Measurements from ENCODE around the gene IGF2BP3. TPM values are rescaled to one million over a fixed set of nuclear protein-coding genes. Genes with fewer than 3 reads are reported as not detected.

The IGF2BP3 gene
- total RNA-seq, 2 experiments from 2014 or later: 0.64 to 1.1 TPM

GRCh38 chr7:23261843-23262452 is 208.3 kb downstream of the IGF2BP3 start:
- Mint-ChIP-seq H3K9me3 (ENCODE audit: low read depth) (no peaks in the 10 kb centered on the region), H3K27ac (no peak overlapping the region), H3K4me3 (no peak overlapping the region), H3K27me3 (peaks cover 9% of the 10 kb centered on the region), H3K36me3 (ENCODE audit: low read depth) (no peaks in the 10 kb centered on the region), H3K4me1 (peaks cover 4% of the 10 kb centered on the region)
- ATAC-seq: peak; percentile 95
- POLR2A ChIA-PET: no interaction called here
- CTCF ChIA-PET: interaction anchor here (0.5 to 8.5 kb wide), 15 partner anchors 11 to 441 kb away, joined by 3 to 111 read pairs (median 4); no protein-coding TSS in a partner anchor
- DNase-seq: peak; percentile 81
- intact Hi-C loops (cut with DNase I, micrococcal nuclease): loop anchor here in 1 of 2 experiments (2.0 kb wide), 1 partner anchor 451 kb away; no protein-coding TSS in a partner anchor

DNA sequence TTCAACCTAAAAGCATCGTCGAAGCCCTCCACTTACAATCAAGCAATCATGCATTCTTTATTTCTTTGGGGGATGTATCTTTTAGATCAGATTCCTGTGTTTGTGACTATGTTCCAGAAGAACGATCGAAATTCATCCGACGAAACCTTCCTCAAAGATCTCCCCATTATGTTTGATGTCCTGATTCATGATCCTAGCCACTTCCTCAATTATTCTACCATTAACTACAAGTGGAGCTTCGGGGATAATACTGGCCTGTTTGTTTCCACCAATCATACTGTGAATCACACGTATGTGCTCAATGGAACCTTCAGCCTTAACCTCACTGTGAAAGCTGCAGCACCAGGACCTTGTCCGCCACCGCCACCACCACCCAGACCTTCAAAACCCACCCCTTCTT is 209.9 kb downstream of the IGF2BP3 start:
- CTCF ChIA-PET: interaction anchor here (0.6 to 8.5 kb wide), 8 partner anchors 8 to 303 kb away, joined by 3 to 111 read pairs (median 4); no protein-coding TSS in a partner anchor
- no peak overlapping the region for H3K4me3 Mint-ChIP-seq

More for the DNA sequence above, 209.9 kb downstream of the IGF2BP3 start:
- Mint-ChIP-seq H3K27ac (no peak overlapping the region), H3K27me3 (peaks cover 10% of the 10 kb centered on the region), H3K36me3 (ENCODE audit: low read depth) (no peaks in the 10 kb centered on the region), H3K9me3 (ENCODE audit: low read depth) (no peaks in the 10 kb centered on the region), H3K4me1 (peaks cover 4% of the 10 kb centered on the region)
- intact Hi-C loops (cut with DNase I, micrococcal nuclease): no loop called here
- DNase-seq (no peak), ATAC-seq (no peak)
- POLR2A ChIA-PET: no interaction called here

Other genes starting within 250 kb of the IGF2BP3 start
- under 1 TPM; 0.42 to 0.66 TPM for gene GPNMB, start 223.7 kb downstream of the IGF2BP3 start, total RNA-seq
- gene MALSU1, start 171.2 kb downstream of the IGF2BP3 start, total RNA-seq: 10 to 100 TPM; 97.7 to 98.4 TPM
- gene TRA2A, start 61.5 kb upstream of the IGF2BP3 start, total RNA-seq: 100 to 1,000 TPM in 1 of 2 experiments, 10 to 100 TPM in 1; 86.8 to 143 TPM
- gene CCDC126, start 126.9 kb upstream of the IGF2BP3 start, total RNA-seq: 1 to 10 TPM; 4.6 to 5.6 TPM
- gene FAM221A, start 209.7 kb upstream of the IGF2BP3 start, total RNA-seq: 1 to 10 TPM; 5.3 to 8.1 TPM
- under 1 TPM in 1 of 2 experiments, not detected in 1; 0.18 TPM for gene STK31, start 239.7 kb upstream of the IGF2BP3 start, total RNA-seq